ENCODE measurements around the gene RRP8. TPM values are rescaled to one million over a fixed set of nuclear protein-coding genes. Genes with fewer than 3 reads are reported as not detected.

The RRP8 gene
- total and polyA plus RNA-seq, 10 of the 15 experiments (the other 5 are each of a cell fraction or from before 2014, with no cell fraction given): 4.7 to 51.2 (median 23.9) TPM

DNA sequence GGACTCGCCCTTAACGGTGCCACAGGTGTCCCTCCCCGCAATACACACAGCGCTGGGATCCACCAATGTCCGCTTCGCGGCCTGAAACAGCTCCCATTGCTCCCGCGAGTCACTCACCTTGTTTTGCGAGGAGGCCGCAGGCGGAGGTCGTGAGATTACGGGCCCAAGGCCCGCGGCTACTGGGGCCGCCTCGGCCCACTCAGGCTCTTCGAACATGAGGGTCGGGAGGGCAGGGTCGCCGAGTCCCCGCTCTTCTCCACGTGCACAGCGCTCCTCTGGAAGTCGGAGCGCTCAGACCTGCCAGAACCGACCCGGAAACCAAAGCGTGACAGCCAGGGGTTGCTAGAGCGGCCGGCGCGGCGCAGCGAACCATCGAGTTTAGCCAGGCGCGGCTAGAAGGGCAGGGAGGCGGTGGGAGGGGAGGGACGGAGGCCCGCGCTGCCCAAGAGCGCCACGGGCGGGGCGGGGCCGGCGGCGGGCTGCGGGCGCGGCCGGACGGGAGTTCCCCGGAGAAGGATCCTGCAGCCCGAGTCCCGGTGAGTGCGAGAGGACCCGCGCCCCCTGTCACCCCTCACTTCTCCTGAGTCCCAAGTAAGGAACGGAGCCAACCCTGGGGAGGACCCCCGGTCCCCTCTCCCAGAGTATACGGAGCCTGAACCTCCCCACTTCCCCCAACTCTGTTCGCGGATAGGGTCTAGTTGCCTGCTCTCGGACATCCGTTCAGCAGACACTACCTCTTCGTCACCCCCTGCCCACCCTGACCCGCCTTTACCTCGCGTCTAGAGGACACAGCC, at the start of gene RRP8, which contains the start of gene ILK (continued):
- TF ChIP-seq, protein P1, sequence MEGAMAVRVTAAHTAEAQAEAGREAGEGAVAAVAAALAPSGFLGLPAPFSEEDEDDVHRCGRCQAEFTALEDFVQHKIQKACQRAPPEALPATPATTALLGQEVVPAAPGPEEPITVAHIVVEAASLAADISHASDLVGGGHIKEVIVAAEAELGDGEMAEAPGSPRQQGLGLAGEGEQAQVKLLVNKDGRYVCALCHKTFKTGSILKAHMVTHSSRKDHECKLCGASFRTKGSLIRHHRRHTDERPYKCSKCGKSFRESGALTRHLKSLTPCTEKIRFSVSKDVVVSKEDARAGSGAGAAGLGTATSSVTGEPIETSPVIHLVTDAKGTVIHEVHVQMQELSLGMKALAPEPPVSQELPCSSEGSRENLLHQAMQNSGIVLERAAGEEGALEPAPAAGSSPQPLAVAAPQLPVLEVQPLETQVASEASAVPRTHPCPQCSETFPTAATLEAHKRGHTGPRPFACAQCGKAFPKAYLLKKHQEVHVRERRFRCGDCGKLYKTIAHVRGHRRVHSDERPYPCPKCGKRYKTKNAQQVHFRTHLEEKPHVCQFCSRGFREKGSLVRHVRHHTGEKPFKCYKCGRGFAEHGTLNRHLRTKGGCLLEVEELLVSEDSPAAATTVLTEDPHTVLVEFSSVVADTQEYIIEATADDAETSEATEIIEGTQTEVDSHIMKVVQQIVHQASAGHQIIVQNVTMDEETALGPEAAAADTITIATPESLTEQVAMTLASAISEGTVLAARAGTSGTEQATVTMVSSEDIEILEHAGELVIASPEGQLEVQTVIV (IDR thresholded peaks at IDR 0.05; ENCODE audit: borderline replicate concordance, partially characterized antibody): peak; percentile 46
- peak; percentile 78 for TF ChIP-seq CREM (IDR thresholded peaks at IDR 0.05; ENCODE audit: low read depth)
- TF ChIP-seq, protein P2, sequence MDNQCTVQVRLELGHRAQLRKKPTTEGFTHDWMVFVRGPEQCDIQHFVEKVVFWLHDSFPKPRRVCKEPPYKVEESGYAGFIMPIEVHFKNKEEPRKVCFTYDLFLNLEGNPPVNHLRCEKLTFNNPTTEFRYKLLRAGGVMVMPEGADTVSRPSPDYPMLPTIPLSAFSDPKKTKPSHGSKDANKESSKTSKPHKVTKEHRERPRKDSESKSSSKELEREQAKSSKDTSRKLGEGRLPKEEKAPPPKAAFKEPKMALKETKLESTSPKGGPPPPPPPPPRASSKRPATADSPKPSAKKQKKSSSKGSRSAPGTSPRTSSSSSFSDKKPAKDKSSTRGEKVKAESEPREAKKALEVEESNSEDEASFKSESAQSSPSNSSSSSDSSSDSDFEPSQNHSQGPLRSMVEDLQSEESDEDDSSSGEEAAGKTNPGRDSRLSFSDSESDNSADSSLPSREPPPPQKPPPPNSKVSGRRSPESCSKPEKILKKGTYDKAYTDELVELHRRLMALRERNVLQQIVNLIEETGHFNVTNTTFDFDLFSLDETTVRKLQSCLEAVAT (IDR thresholded peaks at IDR 0.05): 0 out of 2 replicates have a peak, but pooled peaks have one; percentile 51
- TF ChIP-seq SMAD5 (IDR thresholded peaks at IDR 0.05; ENCODE audit: low read depth): peak; percentile 49; the same call in 1 of the 2 replicates
- 0 out of 2 replicates have a peak, but pooled peaks have one; percentile 43 for TF ChIP-seq ZNF217 (IDR thresholded peaks at IDR 0.05)
- TF ChIP-seq RFX5 (IDR thresholded peaks at IDR 0.05; ENCODE audit: low read depth, low read length): peak; percentile 42; the same call in 1 of the 2 replicates
- peak in 1 of 2 experiments; percentile 53; a peak in 2 of 4 replicates for TF ChIP-seq IKZF2 (IDR thresholded peaks at IDR 0.05)
- TF ChIP-seq MYC (IDR thresholded peaks at IDR 0.05; ENCODE audit: insufficient read depth, insufficient read length, insufficient replicate concordance, low read length, severe bottlenecking): peak; percentile 81
- TF ChIP-seq, protein P3, sequence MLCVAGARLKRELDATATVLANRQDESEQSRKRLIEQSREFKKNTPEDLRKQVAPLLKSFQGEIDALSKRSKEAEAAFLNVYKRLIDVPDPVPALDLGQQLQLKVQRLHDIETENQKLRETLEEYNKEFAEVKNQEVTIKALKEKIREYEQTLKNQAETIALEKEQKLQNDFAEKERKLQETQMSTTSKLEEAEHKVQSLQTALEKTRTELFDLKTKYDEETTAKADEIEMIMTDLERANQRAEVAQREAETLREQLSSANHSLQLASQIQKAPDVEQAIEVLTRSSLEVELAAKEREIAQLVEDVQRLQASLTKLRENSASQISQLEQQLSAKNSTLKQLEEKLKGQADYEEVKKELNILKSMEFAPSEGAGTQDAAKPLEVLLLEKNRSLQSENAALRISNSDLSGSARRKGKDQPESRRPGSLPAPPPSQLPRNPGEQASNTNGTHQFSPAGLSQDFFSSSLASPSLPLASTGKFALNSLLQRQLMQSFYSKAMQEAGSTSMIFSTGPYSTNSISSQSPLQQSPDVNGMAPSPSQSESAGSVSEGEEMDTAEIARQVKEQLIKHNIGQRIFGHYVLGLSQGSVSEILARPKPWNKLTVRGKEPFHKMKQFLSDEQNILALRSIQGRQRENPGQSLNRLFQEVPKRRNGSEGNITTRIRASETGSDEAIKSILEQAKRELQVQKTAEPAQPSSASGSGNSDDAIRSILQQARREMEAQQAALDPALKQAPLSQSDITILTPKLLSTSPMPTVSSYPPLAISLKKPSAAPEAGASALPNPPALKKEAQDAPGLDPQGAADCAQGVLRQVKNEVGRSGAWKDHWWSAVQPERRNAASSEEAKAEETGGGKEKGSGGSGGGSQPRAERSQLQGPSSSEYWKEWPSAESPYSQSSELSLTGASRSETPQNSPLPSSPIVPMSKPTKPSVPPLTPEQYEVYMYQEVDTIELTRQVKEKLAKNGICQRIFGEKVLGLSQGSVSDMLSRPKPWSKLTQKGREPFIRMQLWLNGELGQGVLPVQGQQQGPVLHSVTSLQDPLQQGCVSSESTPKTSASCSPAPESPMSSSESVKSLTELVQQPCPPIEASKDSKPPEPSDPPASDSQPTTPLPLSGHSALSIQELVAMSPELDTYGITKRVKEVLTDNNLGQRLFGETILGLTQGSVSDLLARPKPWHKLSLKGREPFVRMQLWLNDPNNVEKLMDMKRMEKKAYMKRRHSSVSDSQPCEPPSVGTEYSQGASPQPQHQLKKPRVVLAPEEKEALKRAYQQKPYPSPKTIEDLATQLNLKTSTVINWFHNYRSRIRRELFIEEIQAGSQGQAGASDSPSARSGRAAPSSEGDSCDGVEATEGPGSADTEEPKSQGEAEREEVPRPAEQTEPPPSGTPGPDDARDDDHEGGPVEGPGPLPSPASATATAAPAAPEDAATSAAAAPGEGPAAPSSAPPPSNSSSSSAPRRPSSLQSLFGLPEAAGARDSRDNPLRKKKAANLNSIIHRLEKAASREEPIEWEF (IDR thresholded peaks at IDR 0.05; ENCODE audit: insufficient replicate concordance, low read depth, low read length): no peak
- peak; percentile 77 for TF ChIP-seq HCFC1 (IDR thresholded peaks at IDR 0.05; ENCODE audit: low read length)
- TF ChIP-seq, protein P4, sequence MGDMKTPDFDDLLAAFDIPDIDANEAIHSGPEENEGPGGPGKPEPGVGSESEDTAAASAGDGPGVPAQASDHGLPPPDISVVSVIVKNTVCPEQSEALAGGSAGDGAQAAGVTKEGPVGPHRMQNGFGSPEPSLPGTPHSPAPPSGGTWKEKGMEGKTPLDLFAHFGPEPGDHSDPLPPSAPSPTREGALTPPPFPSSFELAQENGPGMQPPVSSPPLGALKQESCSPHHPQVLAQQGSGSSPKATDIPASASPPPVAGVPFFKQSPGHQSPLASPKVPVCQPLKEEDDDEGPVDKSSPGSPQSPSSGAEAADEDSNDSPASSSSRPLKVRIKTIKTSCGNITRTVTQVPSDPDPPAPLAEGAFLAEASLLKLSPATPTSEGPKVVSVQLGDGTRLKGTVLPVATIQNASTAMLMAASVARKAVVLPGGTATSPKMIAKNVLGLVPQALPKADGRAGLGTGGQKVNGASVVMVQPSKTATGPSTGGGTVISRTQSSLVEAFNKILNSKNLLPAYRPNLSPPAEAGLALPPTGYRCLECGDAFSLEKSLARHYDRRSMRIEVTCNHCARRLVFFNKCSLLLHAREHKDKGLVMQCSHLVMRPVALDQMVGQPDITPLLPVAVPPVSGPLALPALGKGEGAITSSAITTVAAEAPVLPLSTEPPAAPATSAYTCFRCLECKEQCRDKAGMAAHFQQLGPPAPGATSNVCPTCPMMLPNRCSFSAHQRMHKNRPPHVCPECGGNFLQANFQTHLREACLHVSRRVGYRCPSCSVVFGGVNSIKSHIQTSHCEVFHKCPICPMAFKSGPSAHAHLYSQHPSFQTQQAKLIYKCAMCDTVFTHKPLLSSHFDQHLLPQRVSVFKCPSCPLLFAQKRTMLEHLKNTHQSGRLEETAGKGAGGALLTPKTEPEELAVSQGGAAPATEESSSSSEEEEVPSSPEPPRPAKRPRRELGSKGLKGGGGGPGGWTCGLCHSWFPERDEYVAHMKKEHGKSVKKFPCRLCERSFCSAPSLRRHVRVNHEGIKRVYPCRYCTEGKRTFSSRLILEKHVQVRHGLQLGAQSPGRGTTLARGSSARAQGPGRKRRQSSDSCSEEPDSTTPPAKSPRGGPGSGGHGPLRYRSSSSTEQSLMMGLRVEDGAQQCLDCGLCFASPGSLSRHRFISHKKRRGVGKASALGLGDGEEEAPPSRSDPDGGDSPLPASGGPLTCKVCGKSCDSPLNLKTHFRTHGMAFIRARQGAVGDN (IDR thresholded peaks at IDR 0.05): peak; percentile 73; the same call in 1 of the 2 replicates
- TF ChIP-seq ZNF207 (IDR thresholded peaks at IDR 0.05; ENCODE audit: borderline replicate concordance): peak; percentile 46; the same call in 1 of the 2 replicates
- TF ChIP-seq SREBF1 (IDR thresholded peaks at IDR 0.05; ENCODE audit: low read length): no peak

Data from GM12878 (cell line).